HG02571 (cell line): Measurements from ENCODE around the gene SLC14A1.

Experiments
- ATAC-seq: cut with Tn5 transposase; IDR thresholded peaks from one replicate; pipeline ENCODE4 v1.9.1; 2021; ENCODE audit warnings: mild to moderate bottlenecking, moderate library complexity; ENCODE audit not compliant: unreplicated experiment

The SLC14A1 gene

GRCh38 chr18:45792506-45793263, 68.7 kb downstream of the SLC14A1 start:
- no peak for ATAC-seq

- ATAC-seq: no peak
These were observed 69.4 kb downstream of the SLC14A1 start for GRCh38 chr18:45793264-45793965.

- no peak for ATAC-seq
These were observed 77.5 kb downstream of the SLC14A1 start for GRCh38 chr18:45801416-45802004.
